ENCODE measurements around the gene SIGLEC7. TPM values are rescaled to one million over a fixed set of nuclear protein-coding genes. Genes with fewer than 3 reads are reported as not detected.

SIGLEC7 gene
- total RNA-seq, 2 donors from 2014 or later, result 0.26 to 1.7 TPM

DNA sequence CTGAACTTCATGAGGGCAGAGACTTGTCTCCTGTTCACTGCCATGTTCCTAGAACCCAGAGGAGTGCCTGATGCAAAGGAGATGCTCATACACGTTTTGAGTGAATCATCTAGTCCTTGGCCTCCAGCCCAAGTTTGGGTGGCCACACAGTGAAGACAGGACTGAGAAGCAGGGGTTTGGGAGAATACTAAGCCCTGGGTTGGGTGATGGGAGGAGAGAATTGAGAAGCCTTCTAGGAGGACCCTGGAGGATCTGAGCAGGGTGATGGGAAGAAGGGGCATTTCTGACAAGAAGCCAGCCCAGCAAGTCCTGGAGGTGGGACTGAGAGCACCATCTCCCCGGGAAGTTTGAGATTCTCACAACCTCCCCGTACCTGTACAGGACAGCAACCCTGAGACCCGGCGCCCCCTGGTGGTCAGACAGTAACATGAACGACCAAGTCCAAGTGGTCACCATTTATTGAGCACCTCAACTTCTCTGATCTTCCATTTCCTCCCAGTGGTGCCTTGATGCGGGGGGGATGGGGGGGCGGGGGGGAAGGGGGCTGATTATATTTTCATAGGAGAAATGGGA lies 44.8 kb upstream of the SIGLEC7 start:
- Histone ChIP-seq H3K36me3 (peaks cover 2% of the 10 kb centered on the region), H3K27me3 (no peaks in the 10 kb centered on the region), H3K27ac (no peak overlapping the region), H3K4me3 (no peak overlapping the region), H3K4me1 (peaks cover 0 to 36% of the 10 kb centered on the region in 2 donors), H3K9me3 (no peaks in the 10 kb centered on the region)
- DNase-seq (ENCODE audit: low spot score), result no peak
- TF ChIP-seq, protein P1, sequence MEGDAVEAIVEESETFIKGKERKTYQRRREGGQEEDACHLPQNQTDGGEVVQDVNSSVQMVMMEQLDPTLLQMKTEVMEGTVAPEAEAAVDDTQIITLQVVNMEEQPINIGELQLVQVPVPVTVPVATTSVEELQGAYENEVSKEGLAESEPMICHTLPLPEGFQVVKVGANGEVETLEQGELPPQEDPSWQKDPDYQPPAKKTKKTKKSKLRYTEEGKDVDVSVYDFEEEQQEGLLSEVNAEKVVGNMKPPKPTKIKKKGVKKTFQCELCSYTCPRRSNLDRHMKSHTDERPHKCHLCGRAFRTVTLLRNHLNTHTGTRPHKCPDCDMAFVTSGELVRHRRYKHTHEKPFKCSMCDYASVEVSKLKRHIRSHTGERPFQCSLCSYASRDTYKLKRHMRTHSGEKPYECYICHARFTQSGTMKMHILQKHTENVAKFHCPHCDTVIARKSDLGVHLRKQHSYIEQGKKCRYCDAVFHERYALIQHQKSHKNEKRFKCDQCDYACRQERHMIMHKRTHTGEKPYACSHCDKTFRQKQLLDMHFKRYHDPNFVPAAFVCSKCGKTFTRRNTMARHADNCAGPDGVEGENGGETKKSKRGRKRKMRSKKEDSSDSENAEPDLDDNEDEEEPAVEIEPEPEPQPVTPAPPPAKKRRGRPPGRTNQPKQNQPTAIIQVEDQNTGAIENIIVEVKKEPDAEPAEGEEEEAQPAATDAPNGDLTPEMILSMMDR (IDR thresholded peaks at IDR 0.05), result peak; percentile 63 to 72

DNA sequence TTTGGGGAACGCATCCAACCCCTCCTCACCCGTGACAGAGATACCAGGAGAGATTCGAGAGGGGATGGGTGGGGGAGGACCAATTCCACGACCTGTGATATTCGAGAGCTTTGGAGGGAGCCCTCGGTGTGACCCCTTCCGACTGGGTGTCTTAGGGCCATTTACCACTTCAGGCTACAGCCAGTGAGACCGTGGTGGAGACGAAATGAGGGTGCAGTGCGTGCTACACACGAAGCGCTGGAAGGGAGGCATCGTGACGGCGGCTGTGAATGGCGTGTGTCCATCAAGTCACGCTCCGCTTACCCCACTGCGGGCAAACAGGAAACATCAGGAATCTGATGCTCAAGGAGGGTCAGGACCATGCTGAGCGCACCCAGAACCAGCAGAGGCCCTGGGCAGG lies 44.3 kb upstream of the SIGLEC7 start:
- no peak overlapping the region for H3K4me3 ChIP-seq
- H3K27me3 ChIP-seq, result no peaks in the 10 kb centered on the region
- H3K27ac ChIP-seq, result no peak overlapping the region
- peaks cover 8% of the 10 kb centered on the region for H3K36me3 ChIP-seq
- TF ChIP-seq, protein P1 (IDR thresholded peaks at IDR 0.05), result no peak
- DNase-seq (ENCODE audit: low spot score), result no peak
- no peaks in the 10 kb centered on the region for H3K9me3 ChIP-seq
- peaks cover 0 to 36% of the 10 kb centered on the region in 2 donors for H3K4me1 ChIP-seq

DNA sequence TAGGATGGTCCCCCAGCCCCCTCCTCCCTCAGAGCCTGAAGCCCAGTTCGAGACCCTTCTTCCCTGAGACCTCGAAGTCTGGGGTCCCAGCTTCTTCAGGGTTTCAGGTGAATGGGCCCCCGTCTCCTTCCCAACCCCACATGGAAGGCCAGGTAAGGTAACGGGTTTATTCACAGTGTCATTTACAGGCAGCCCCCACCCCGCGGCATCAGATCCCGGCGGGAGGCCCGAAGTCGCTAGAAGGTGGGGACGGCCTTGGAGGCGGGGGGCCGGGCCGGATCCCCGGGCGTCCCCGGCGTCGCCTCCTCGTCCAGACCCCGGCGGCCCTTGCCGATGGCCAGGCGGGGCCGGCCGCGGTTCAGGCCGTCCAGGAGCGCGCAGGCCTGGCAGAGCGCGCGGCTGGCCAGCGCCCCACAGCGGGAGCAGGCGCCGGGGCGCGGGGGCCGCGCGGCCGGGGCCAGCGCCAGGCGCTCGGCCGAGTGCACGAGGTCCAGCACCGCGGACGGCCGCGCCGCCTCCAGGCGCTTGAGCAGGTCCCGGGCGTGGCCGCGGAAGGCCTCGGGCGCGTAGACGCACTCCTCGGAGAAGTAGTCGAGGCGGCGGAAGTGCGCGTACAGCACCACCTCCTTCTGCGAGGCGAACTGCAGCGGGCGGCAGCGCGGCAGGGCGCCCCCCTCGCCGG lies 43.6 kb upstream of the SIGLEC7 start:
- peaks cover 0 to 36% of the 10 kb centered on the region in 2 donors for H3K4me1 ChIP-seq
- peaks cover 14% of the 10 kb centered on the region for H3K36me3 ChIP-seq
- no peaks in the 10 kb centered on the region for H3K9me3 ChIP-seq
- DNase-seq (ENCODE audit: low spot score), result peak; percentile 70
- TF ChIP-seq, protein P1 (IDR thresholded peaks at IDR 0.05), result peak in 1 of 2 donors; percentile 48
- H3K27ac ChIP-seq, result peak overlapping the region; percentile 25 to 60
- H3K27me3 ChIP-seq, result no peaks in the 10 kb centered on the region
- peak overlapping the region in 1 of 2 donors; percentile 44 for H3K4me3 ChIP-seq

DNA sequence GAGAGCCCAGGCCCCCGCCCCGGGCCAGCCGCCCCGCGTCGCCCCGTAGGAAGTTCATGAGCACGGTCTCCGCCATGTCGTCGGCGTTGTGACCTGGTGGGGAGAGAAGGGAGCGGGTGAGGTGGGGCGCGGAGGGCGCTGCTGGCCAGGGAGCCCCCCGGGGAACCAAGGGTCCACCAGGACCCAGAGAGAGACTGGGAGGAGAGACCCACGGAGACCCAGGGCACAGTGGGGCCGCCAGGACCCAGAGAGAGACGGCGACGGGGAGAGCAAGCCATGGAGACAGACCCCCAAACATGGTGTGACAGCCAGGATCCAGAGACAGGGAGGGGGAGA lies 43.1 kb upstream of the SIGLEC7 start:
- TF ChIP-seq, protein P1 (IDR thresholded peaks at IDR 0.05), result no peak
- peaks cover 0 to 36% of the 10 kb centered on the region in 2 donors for H3K4me1 ChIP-seq
- H3K27me3 ChIP-seq, result no peaks in the 10 kb centered on the region
- H3K4me3 ChIP-seq, result peak overlapping the region in 1 of 2 donors; percentile 44
- H3K9me3 ChIP-seq, result no peaks in the 10 kb centered on the region
- peak overlapping the region; percentile 25 to 60 for H3K27ac ChIP-seq
- peaks cover 18% of the 10 kb centered on the region for H3K36me3 ChIP-seq
- DNase-seq (ENCODE audit: low spot score), result no peak

DNA sequence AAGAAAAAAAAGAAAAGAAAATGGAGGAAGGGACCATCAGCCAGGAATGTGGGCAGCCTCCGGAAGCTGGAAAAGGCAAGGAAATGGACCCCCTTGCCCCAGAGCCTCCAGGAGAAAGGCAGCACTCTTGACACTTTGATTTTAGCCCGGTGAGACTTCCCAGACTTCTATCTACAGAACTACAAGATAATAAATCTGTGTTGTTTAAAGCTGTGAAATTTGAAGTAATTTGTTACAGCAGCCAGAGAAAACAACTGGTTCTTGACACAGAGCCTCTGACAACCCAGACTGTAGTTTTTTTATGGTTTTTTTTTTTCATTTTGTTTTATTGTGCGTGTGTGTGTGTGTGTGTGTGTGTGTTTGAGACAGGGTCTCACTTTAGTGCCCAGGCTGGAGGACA lies 41.5 kb upstream of the SIGLEC7 start:
- peaks cover 0 to 36% of the 10 kb centered on the region in 2 donors for H3K4me1 ChIP-seq
- peaks cover 18% of the 10 kb centered on the region for H3K36me3 ChIP-seq
- H3K27me3 ChIP-seq, result no peaks in the 10 kb centered on the region
- peak overlapping the region; percentile 39 to 50 for H3K27ac ChIP-seq
- no peaks in the 10 kb centered on the region for H3K9me3 ChIP-seq
- no peak for DNase-seq (ENCODE audit: low spot score)
- no peak overlapping the region for H3K4me3 ChIP-seq
- TF ChIP-seq, protein P1 (IDR thresholded peaks at IDR 0.05), result no peak

Data from right atrium auricular region (tissue), 2 donors.